WTC11 (cell line): ENCODE results near the gene NUP88. TPM values are rescaled to one million over a fixed set of nuclear protein-coding genes. Genes with fewer than 3 reads are reported as not detected.

Source experiments
- ATAC-seq: fragments of 200-7000 bp; cut with Tn5 transposase; 2 replicates; pipeline ENCODE4 v1.10.0; 2021; ENCODE audit warnings: mild to moderate bottlenecking, moderate library complexity
- CTCF ChIA-PET: fragments of 300-600 bp; sonication (Branson Sonifier 250); formaldehyde crosslinking; loops from one replicate; lab custom pipeline; 2021; ENCODE audit warnings: antibody characterized with exemption; lab: Charles Lee
- POLR2A ChIA-PET: fragments of 350-600 bp; sonication (Branson Sonifier 250); formaldehyde crosslinking; loops from one replicate; lab custom pipeline; 2021; ENCODE audit warnings: antibody characterized with exemption; lab: Charles Lee
- DNase-seq: peaks from one replicate; pipeline ENCODE4 v3.0.0; 2021; ENCODE audit warnings: low spot score
- H3K27ac Mint-ChIP-seq: 2 replicates; pipeline ENCODE4 v1.8.0; 2021; ENCODE audit warnings: mixed read lengths
- H3K27me3 Mint-ChIP-seq: 2 replicates; pipeline ENCODE4 v1.8.0; 2021; ENCODE audit warnings: low read depth, mild to moderate bottlenecking, moderate library complexity, mixed read lengths
- H3K36me3 Mint-ChIP-seq: 2 replicates; pipeline ENCODE4 v1.8.0; 2021; ENCODE audit warnings: mixed read lengths
- H3K4me1 Mint-ChIP-seq: 2 replicates; pipeline ENCODE4 v1.8.0; 2022; ENCODE audit warnings: mixed read lengths
- H3K4me3 Mint-ChIP-seq: 2 replicates; pipeline ENCODE4 v1.8.0; 2021; ENCODE audit warnings: mild to moderate bottlenecking, moderate library complexity, mixed read lengths
- H3K9me3 Mint-ChIP-seq: 2 replicates; pipeline ENCODE4 v1.8.0; 2021; ENCODE audit warnings: mixed read lengths
- ATF6 ChIP-seq: sonication (generic); formaldehyde crosslinking; IDR thresholded peaks from 2 replicates; pipeline ENCODE4 v1.8.1; 2023; ENCODE audit warnings: mild to moderate bottlenecking, missing genetic modification reagents
- CDX4 ChIP-seq: fragments of 250-450 bp; sonication (Bioruptor Pico); IDR thresholded peaks from 2 replicates; pipeline ENCODE4 v1.9.0; 2021; ENCODE audit warnings: moderate library complexity, mild to moderate bottlenecking, inconsistent platforms, borderline replicate concordance
- FOXJ3 ChIP-seq: sonication (generic); formaldehyde crosslinking; IDR thresholded peaks from 2 replicates; pipeline ENCODE4 v1.9.0; 2021; ENCODE audit warnings: missing genetic modification reagents, mild to moderate bottlenecking, borderline replicate concordance
- GABPB1 ChIP-seq: sonication (generic); formaldehyde crosslinking; IDR thresholded peaks from 2 replicates; pipeline ENCODE4 v1.8.1; 2023; ENCODE audit warnings: mild to moderate bottlenecking, missing genetic modification reagents
- JAZF1 ChIP-seq: fragments of 250-450 bp; sonication (Bioruptor Pico); IDR thresholded peaks from 2 replicates; pipeline ENCODE4 v1.9.0; 2021; ENCODE audit warnings: moderate library complexity, mild to moderate bottlenecking, inconsistent platforms
- JUN ChIP-seq: sonication (generic); formaldehyde crosslinking; IDR thresholded peaks from 2 replicates; pipeline ENCODE4 v1.8.0; 2023; ENCODE audit warnings: mild to moderate bottlenecking, missing genetic modification reagents
- MYBL2 ChIP-seq: sonication (generic); formaldehyde crosslinking; IDR thresholded peaks from 2 replicates; pipeline ENCODE4 v1.8.1; 2023; ENCODE audit warnings: mild to moderate bottlenecking, moderate library complexity, missing genetic modification reagents
- NR1H2 ChIP-seq: sonication (generic); formaldehyde crosslinking; IDR thresholded peaks from 2 replicates; pipeline ENCODE4 v1.9.0; 2021; ENCODE audit warnings: mild to moderate bottlenecking, moderate library complexity, missing genetic modification reagents
- SOX15 ChIP-seq: fragments of 250-450 bp; sonication (Bioruptor Pico); IDR thresholded peaks from 2 replicates; pipeline ENCODE4 v1.9.0; 2021; ENCODE audit warnings: mild to moderate bottlenecking
- SP1 ChIP-seq: sonication (generic); formaldehyde crosslinking; conservative IDR thresholded peaks from 2 replicates; pipeline ENCODE4 v1.8.1; 2022; ENCODE audit warnings: missing genetic modification reagents
- TEAD1 ChIP-seq: sonication (generic); formaldehyde crosslinking; IDR thresholded peaks from 2 replicates; pipeline ENCODE4 v1.8.0; 2022; ENCODE audit warnings: mild to moderate bottlenecking, missing genetic modification reagents
- TEAD4 ChIP-seq: sonication (generic); formaldehyde crosslinking; IDR thresholded peaks from 2 replicates; pipeline ENCODE4 v1.8.0; 2022; ENCODE audit warnings: mild to moderate bottlenecking, missing genetic modification reagents
- ZBTB21 ChIP-seq: sonication (generic); formaldehyde crosslinking; IDR thresholded peaks from 2 replicates; pipeline ENCODE4 v1.8.1; 2023; ENCODE audit warnings: mild to moderate bottlenecking, missing genetic modification reagents, borderline replicate concordance
- ZNF232 ChIP-seq: sonication (generic); formaldehyde crosslinking; IDR thresholded peaks from 2 replicates; pipeline ENCODE4 v1.8.0; 2022; ENCODE audit warnings: mild to moderate bottlenecking, missing genetic modification reagents
- ZNF425 ChIP-seq: fragments of 250-450 bp; sonication (Bioruptor Pico); conservative IDR thresholded peaks from 2 replicates; pipeline ENCODE4 v1.9.0; 2021; ENCODE audit warnings: mild to moderate bottlenecking
- total RNA-seq: library from RNA; stranded (reverse); gene quantifications from 3 replicates; pipeline ENCODE4 v1.2.3, GENCODE V29; 2021
- TF ChIP-seq, protein P1 (sequence below): sonication (generic); formaldehyde crosslinking; IDR thresholded peaks from 2 replicates; pipeline ENCODE4 v1.8.1; 2022; ENCODE audit warnings: missing genetic modification reagents, borderline replicate concordance
- TF ChIP-seq, protein P2 (sequence below): fragments of 250-450 bp; sonication (Bioruptor Pico); IDR thresholded peaks from 2 replicates; pipeline ENCODE4 v1.9.0; 2021; ENCODE audit warnings: mild to moderate bottlenecking
- TF ChIP-seq, protein P3 (sequence below): sonication (generic); formaldehyde crosslinking; IDR thresholded peaks from 2 replicates; pipeline ENCODE4 v1.8.1; 2022; ENCODE audit warnings: mild to moderate bottlenecking, missing genetic modification reagents, moderate library complexity, borderline replicate concordance

The NUP88 gene
- total RNA-seq, 1 experiment from 2014 or later: 87.7 TPM

DNA sequence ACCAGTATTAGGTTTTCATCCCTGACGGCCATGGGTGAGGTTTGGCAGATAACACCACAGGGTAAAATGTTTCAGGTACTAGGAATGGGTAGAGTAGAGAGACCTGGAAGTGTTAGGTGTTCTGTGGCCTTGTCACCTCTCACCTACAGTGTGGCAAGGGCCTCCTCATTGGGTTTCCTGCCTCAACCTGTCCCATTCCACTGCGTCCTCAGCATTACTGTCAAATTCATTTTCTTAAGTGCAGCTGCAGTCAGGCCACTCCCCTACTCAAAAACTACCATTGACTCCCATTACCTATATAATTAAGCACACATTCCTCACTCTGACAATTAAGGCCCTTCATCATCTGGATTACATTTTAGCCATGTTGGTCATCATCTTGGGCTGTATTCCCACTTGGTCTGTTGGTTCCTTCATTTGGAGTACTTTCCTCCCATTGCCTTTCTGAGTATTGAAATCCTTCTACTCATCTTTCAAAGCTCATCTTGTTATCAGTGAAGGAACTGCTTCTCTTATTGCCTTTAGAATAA, 64.5 kb downstream of the NUP88 start:
- no peak overlapping the region for H3K4me3 Mint-ChIP-seq
- peak overlapping the region; percentile 25; the same call in 1 of the 2 replicates for H3K27ac Mint-ChIP-seq
- peaks cover 45% of the 10 kb centered on the region for H3K36me3 Mint-ChIP-seq

GRCh38 chr17:5354310-5354709, 65.2 kb downstream of the NUP88 start:
- Mint-ChIP-seq H3K36me3 (peaks cover 39% of the 10 kb centered on the region), H3K27me3 (no peaks in the 10 kb centered on the region), H3K4me3 (no peak overlapping the region), H3K9me3 (no peaks in the 10 kb centered on the region), H3K4me1 (peaks cover 5% of the 10 kb centered on the region), H3K27ac (no peak overlapping the region)
- ChIA-PET CTCF (no interaction called here), POLR2A (no interaction called here)
- DNase-seq (no peak), ATAC-seq (no peak)
- TF ChIP-seq, protein P1, sequence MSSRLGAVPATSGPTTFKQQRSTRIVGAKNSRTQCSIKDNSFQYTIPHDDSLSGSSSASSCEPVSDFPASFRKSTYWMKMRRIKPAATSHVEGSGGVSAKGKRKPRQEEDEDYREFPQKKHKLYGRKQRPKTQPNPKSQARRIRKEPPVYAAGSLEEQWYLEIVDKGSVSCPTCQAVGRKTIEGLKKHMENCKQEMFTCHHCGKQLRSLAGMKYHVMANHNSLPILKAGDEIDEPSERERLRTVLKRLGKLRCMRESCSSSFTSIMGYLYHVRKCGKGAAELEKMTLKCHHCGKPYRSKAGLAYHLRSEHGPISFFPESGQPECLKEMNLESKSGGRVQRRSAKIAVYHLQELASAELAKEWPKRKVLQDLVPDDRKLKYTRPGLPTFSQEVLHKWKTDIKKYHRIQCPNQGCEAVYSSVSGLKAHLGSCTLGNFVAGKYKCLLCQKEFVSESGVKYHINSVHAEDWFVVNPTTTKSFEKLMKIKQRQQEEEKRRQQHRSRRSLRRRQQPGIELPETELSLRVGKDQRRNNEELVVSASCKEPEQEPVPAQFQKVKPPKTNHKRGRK (CRISPR knock-in tag): no peak
- TF ChIP-seq MYBL2 (CRISPR knock-in tag): no peak
- no peak for TF ChIP-seq ZNF232 (CRISPR knock-in tag)
- no peak for TF ChIP-seq JAZF1 (CRISPR knock-in tag)
- TF ChIP-seq GABPB1 (CRISPR knock-in tag): no peak
- TF ChIP-seq, protein P2, sequence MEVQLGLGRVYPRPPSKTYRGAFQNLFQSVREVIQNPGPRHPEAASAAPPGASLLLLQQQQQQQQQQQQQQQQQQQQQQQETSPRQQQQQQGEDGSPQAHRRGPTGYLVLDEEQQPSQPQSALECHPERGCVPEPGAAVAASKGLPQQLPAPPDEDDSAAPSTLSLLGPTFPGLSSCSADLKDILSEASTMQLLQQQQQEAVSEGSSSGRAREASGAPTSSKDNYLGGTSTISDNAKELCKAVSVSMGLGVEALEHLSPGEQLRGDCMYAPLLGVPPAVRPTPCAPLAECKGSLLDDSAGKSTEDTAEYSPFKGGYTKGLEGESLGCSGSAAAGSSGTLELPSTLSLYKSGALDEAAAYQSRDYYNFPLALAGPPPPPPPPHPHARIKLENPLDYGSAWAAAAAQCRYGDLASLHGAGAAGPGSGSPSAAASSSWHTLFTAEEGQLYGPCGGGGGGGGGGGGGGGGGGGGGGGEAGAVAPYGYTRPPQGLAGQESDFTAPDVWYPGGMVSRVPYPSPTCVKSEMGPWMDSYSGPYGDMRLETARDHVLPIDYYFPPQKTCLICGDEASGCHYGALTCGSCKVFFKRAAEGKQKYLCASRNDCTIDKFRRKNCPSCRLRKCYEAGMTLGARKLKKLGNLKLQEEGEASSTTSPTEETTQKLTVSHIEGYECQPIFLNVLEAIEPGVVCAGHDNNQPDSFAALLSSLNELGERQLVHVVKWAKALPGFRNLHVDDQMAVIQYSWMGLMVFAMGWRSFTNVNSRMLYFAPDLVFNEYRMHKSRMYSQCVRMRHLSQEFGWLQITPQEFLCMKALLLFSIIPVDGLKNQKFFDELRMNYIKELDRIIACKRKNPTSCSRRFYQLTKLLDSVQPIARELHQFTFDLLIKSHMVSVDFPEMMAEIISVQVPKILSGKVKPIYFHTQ (CRISPR knock-in tag): no peak

More for the DNA sequence above, 64.5 kb downstream of the NUP88 start:
- TF ChIP-seq, protein P3, sequence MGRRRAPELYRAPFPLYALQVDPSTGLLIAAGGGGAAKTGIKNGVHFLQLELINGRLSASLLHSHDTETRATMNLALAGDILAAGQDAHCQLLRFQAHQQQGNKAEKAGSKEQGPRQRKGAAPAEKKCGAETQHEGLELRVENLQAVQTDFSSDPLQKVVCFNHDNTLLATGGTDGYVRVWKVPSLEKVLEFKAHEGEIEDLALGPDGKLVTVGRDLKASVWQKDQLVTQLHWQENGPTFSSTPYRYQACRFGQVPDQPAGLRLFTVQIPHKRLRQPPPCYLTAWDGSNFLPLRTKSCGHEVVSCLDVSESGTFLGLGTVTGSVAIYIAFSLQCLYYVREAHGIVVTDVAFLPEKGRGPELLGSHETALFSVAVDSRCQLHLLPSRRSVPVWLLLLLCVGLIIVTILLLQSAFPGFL (CRISPR knock-in tag): no peak
- no peak for TF ChIP-seq SP1 (CRISPR knock-in tag)
- TF ChIP-seq, protein P1 (CRISPR knock-in tag): no peak
- TF ChIP-seq ATF6 (CRISPR knock-in tag): no peak
- TF ChIP-seq TEAD1 (CRISPR knock-in tag): no peak
- no peak for TF ChIP-seq JUN (CRISPR knock-in tag)
- no peak for TF ChIP-seq NR1H2 (CRISPR knock-in tag)
- no peak for TF ChIP-seq TEAD4 (CRISPR knock-in tag)
- no peak for TF ChIP-seq ZNF425
- no peak for TF ChIP-seq CDX4 (CRISPR knock-in tag)
- TF ChIP-seq ZBTB21 (CRISPR knock-in tag): no peak
- no peak for TF ChIP-seq FOXJ3 (CRISPR knock-in tag)
- TF ChIP-seq SOX15 (CRISPR knock-in tag): no peak
- ChIA-PET CTCF (no interaction called here), POLR2A (no interaction called here)
- Mint-ChIP-seq H3K27me3 (no peaks in the 10 kb centered on the region), H3K4me1 (peaks cover 5% of the 10 kb centered on the region), H3K9me3 (no peaks in the 10 kb centered on the region)
- ATAC-seq (no peak), DNase-seq (no peak)
